Peyer's patch (tissue), 4 donors: ENCODE data around the gene FHOD3.

Source experiments
- POLR2A ChIP-seq, 2 donors: fragments of 450-650 bp; IDR thresholded peaks; one replicate each; pipeline ENCODE4 v1.5.1; 2017; ENCODE audit warnings: antibody characterized with exemption in 2 of 2, mild to moderate bottlenecking in 2 of 2, moderate library complexity in 2 of 2
- TF ChIP-seq, protein P1 (sequence below), 6 experiments: fragments of 450-650 bp in 4 of 6; fragments of 200-600 bp in 2 of 6; sonication (generic) in 1 of 6; IDR thresholded peaks; one replicate each; pipeline ENCODE4 v1.5.1; 2017 to 2019; ENCODE audit warnings: antibody characterized with exemption in 6 of 6, mild to moderate bottlenecking in 3 of 6, moderate library complexity in 1 of 6

DNA sequence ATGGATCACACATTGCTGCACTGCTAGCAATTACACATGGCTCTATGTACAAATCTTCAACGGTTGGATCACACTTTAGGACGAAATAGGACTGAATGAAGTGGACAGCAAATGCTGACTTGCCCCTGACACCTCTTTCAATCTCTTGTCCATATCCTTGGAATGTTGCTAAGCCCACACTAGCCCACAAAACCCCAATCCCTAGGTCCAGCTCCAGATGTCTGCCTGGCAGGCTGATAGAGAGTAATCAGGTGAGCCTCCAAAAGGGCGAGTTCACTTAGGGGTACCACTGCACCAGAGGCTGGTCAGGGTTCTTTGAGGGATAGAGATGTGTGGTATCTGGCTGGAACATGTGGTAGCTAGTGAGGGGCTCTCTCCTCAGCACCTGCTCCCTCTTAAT, 18.5 kb upstream of the FHOD3 start:
- TF ChIP-seq, protein P1, sequence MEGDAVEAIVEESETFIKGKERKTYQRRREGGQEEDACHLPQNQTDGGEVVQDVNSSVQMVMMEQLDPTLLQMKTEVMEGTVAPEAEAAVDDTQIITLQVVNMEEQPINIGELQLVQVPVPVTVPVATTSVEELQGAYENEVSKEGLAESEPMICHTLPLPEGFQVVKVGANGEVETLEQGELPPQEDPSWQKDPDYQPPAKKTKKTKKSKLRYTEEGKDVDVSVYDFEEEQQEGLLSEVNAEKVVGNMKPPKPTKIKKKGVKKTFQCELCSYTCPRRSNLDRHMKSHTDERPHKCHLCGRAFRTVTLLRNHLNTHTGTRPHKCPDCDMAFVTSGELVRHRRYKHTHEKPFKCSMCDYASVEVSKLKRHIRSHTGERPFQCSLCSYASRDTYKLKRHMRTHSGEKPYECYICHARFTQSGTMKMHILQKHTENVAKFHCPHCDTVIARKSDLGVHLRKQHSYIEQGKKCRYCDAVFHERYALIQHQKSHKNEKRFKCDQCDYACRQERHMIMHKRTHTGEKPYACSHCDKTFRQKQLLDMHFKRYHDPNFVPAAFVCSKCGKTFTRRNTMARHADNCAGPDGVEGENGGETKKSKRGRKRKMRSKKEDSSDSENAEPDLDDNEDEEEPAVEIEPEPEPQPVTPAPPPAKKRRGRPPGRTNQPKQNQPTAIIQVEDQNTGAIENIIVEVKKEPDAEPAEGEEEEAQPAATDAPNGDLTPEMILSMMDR (IDR thresholded peaks at IDR 0.05): no peak
- no peak for TF ChIP-seq POLR2A (IDR thresholded peaks at IDR 0.05)
